Keratinocyte (primary cell): ENCODE measurements around the gene GH1.

Source experiments
- CTCF ChIP-seq, 3 experiments: IDR thresholded peaks in 1 of 3; conservative IDR thresholded peaks in 1 of 3; optimal IDR thresholded peaks in 1 of 3; 2 replicates in 2 of 3; 3 replicates in 1 of 3; pipeline versions ENCODE3 to v1.5.1; 2011; ENCODE audit warnings: low read length in 3 of 3, mild to moderate bottlenecking in 3 of 3, moderate library complexity in 2 of 3, control low read depth in 1 of 3, inconsistent platforms in 1 of 3; ENCODE audit not compliant: insufficient read depth in 2 of 3; ENCODE audit errors: extremely low read depth in 1 of 3
- EZH2 ChIP-seq: IDR thresholded peaks from one replicate; pipeline ENCODE4 v1.6.1; 2012; ENCODE audit warnings: inconsistent platforms, mild to moderate bottlenecking, low read length, moderate library complexity

- TF ChIP-seq CTCF (optimal IDR thresholded peaks at IDR 0.05 in 1 of 3, IDR thresholded peaks at IDR 0.05 in 1 of 3, conservative IDR thresholded peaks at IDR 0.05 in 1 of 3; ENCODE audit: extremely low read depth in 1 of 3, insufficient read depth in 2 of 3, low read length in 3 of 3) (no peak), EZH2 (no peak)
These were observed 29.9 kb upstream of the GH1 start for GRCh38 chr17:63948521-63948920.
